ENCODE data around the gene RNF26.

RNF26 gene

GRCh38 chr11:119342023-119342300, 7.6 kb downstream of the RNF26 start:
- Histone ChIP-seq H3K4me3 (ENCODE audit: insufficient read depth, low read depth, low read length, poor library complexity, severe bottlenecking) (no peak overlapping the region), H3K9me3 (ENCODE audit: control insufficient read depth, low read length) (no peaks in the 10 kb centered on the region), H3K27ac (ENCODE audit: insufficient read depth, low read length, poor library complexity, severe bottlenecking) (no peak overlapping the region), H3K4me1 (ENCODE audit: control insufficient read depth, insufficient read depth, low read length, poor library complexity, severe bottlenecking) (peaks cover 14% of the 10 kb centered on the region), H3K27me3 (replicated peaks; ENCODE audit: control insufficient read depth, insufficient read depth, low read length, poor library complexity, severe bottlenecking) (peaks cover 34% of the 10 kb centered on the region), H3K36me3 (ENCODE audit: control insufficient read depth, insufficient read depth, low read length) (no peaks in the 10 kb centered on the region)
- DNase-seq = no peak

- peaks cover 14% of the 10 kb centered on the region for H3K4me1 ChIP-seq (ENCODE audit: control insufficient read depth, insufficient read depth, low read length, poor library complexity, severe bottlenecking)
- H3K4me3 ChIP-seq (ENCODE audit: insufficient read depth, low read depth, low read length, poor library complexity, severe bottlenecking) = no peak overlapping the region
- H3K9me3 ChIP-seq (ENCODE audit: control insufficient read depth, low read length) = no peaks in the 10 kb centered on the region
- H3K27me3 ChIP-seq (replicated peaks; ENCODE audit: control insufficient read depth, insufficient read depth, low read length, poor library complexity, severe bottlenecking) = peaks cover 34% of the 10 kb centered on the region
- no peak overlapping the region for H3K27ac ChIP-seq (ENCODE audit: insufficient read depth, low read length, poor library complexity, severe bottlenecking)
- H3K36me3 ChIP-seq (ENCODE audit: control insufficient read depth, insufficient read depth, low read length) = no peaks in the 10 kb centered on the region
- no peak for DNase-seq
Observed at GRCh38 chr11:119342362-119343130, 8.2 kb downstream of the RNF26 start.

GRCh38 chr11:119343726-119344125, 9.4 kb downstream of the RNF26 start:
- peaks cover 33% of the 10 kb centered on the region for H3K27me3 ChIP-seq (replicated peaks; ENCODE audit: control insufficient read depth, insufficient read depth, low read length, poor library complexity, severe bottlenecking)
- H3K36me3 ChIP-seq (ENCODE audit: control insufficient read depth, insufficient read depth, low read length) = no peaks in the 10 kb centered on the region
- H3K4me1 ChIP-seq (ENCODE audit: control insufficient read depth, insufficient read depth, low read length, poor library complexity, severe bottlenecking) = peaks cover 14% of the 10 kb centered on the region
- H3K27ac ChIP-seq (ENCODE audit: insufficient read depth, low read length, poor library complexity, severe bottlenecking) = no peak overlapping the region
- H3K4me3 ChIP-seq (ENCODE audit: insufficient read depth, low read depth, low read length, poor library complexity, severe bottlenecking) = no peak overlapping the region
- no peak for DNase-seq
- H3K9me3 ChIP-seq (ENCODE audit: control insufficient read depth, low read length) = no peaks in the 10 kb centered on the region

- DNase-seq = no peak
- no peak overlapping the region for H3K4me3 ChIP-seq (ENCODE audit: insufficient read depth, low read depth, low read length, poor library complexity, severe bottlenecking)
Observed at GRCh38 chr11:119344291-119345010, 10.1 kb downstream of the RNF26 start.

GRCh38 chr11:119345685-119346084, 11.4 kb downstream of the RNF26 start:
- Histone ChIP-seq H3K4me1 (ENCODE audit: control insufficient read depth, insufficient read depth, low read length, poor library complexity, severe bottlenecking) (peaks cover 1% of the 10 kb centered on the region), H3K27ac (ENCODE audit: insufficient read depth, low read length, poor library complexity, severe bottlenecking) (no peak overlapping the region), H3K4me3 (ENCODE audit: insufficient read depth, low read depth, low read length, poor library complexity, severe bottlenecking) (no peak overlapping the region), H3K27me3 (replicated peaks; ENCODE audit: control insufficient read depth, insufficient read depth, low read length, poor library complexity, severe bottlenecking) (peaks cover 14% of the 10 kb centered on the region), H3K9me3 (ENCODE audit: control insufficient read depth, low read length) (no peaks in the 10 kb centered on the region), H3K36me3 (ENCODE audit: control insufficient read depth, insufficient read depth, low read length) (no peaks in the 10 kb centered on the region)
- DNase-seq = no peak

More at GRCh38 chr11:119344291-119345010, 10.1 kb downstream of the RNF26 start:
- peaks cover 13% of the 10 kb centered on the region for H3K4me1 ChIP-seq (ENCODE audit: control insufficient read depth, insufficient read depth, low read length, poor library complexity, severe bottlenecking)
- no peaks in the 10 kb centered on the region for H3K36me3 ChIP-seq (ENCODE audit: control insufficient read depth, insufficient read depth, low read length)
- H3K9me3 ChIP-seq (ENCODE audit: control insufficient read depth, low read length) = no peaks in the 10 kb centered on the region
- no peak overlapping the region for H3K27ac ChIP-seq (ENCODE audit: insufficient read depth, low read length, poor library complexity, severe bottlenecking)
- H3K27me3 ChIP-seq (replicated peaks; ENCODE audit: control insufficient read depth, insufficient read depth, low read length, poor library complexity, severe bottlenecking) = peaks cover 26% of the 10 kb centered on the region

- H3K4me1 ChIP-seq (ENCODE audit: control insufficient read depth, insufficient read depth, low read length, poor library complexity, severe bottlenecking) = no peaks in the 10 kb centered on the region
- H3K9me3 ChIP-seq (ENCODE audit: control insufficient read depth, low read length) = no peaks in the 10 kb centered on the region
- H3K27me3 ChIP-seq (replicated peaks; ENCODE audit: control insufficient read depth, insufficient read depth, low read length, poor library complexity, severe bottlenecking) = peaks cover 4% of the 10 kb centered on the region
- no peak for DNase-seq
- H3K36me3 ChIP-seq (ENCODE audit: control insufficient read depth, insufficient read depth, low read length) = no peaks in the 10 kb centered on the region
- no peak within 1 kb of the TSS for H3K4me3 ChIP-seq (ENCODE audit: insufficient read depth, low read depth, low read length, poor library complexity, severe bottlenecking)
- no peak within 1 kb of the TSS for H3K27ac ChIP-seq (ENCODE audit: insufficient read depth, low read length, poor library complexity, severe bottlenecking)
Observed at GRCh38 chr11:119346605-119347004, 12.3 kb downstream of the RNF26 start, which contains the start of gene MFRP. MFRP (minus strand) TSS chr11:119346705; CDS start chr11:119346513, 192 bp downstream.

GRCh38 chr11:119347242-119347641, 12.9 kb downstream of the RNF26 start:
- DNase-seq = no peak
- no peak overlapping the region for H3K27ac ChIP-seq (ENCODE audit: insufficient read depth, low read length, poor library complexity, severe bottlenecking)

GRCh38 chr11:119347940-119348605, 13.7 kb downstream of the RNF26 start:
- Histone ChIP-seq H3K27me3 (replicated peaks; ENCODE audit: control insufficient read depth, insufficient read depth, low read length, poor library complexity, severe bottlenecking) (no peaks in the 10 kb centered on the region), H3K36me3 (ENCODE audit: control insufficient read depth, insufficient read depth, low read length) (no peaks in the 10 kb centered on the region), H3K4me3 (ENCODE audit: insufficient read depth, low read depth, low read length, poor library complexity, severe bottlenecking) (no peak overlapping the region), H3K27ac (ENCODE audit: insufficient read depth, low read length, poor library complexity, severe bottlenecking) (no peak overlapping the region), H3K4me1 (ENCODE audit: control insufficient read depth, insufficient read depth, low read length, poor library complexity, severe bottlenecking) (no peaks in the 10 kb centered on the region), H3K9me3 (ENCODE audit: control insufficient read depth, low read length) (no peaks in the 10 kb centered on the region)
- no peak for DNase-seq

More at GRCh38 chr11:119347242-119347641, 12.9 kb downstream of the RNF26 start:
- Histone ChIP-seq H3K4me1 (ENCODE audit: control insufficient read depth, insufficient read depth, low read length, poor library complexity, severe bottlenecking) (no peaks in the 10 kb centered on the region), H3K4me3 (ENCODE audit: insufficient read depth, low read depth, low read length, poor library complexity, severe bottlenecking) (no peak overlapping the region), H3K9me3 (ENCODE audit: control insufficient read depth, low read length) (no peaks in the 10 kb centered on the region), H3K27me3 (replicated peaks; ENCODE audit: control insufficient read depth, insufficient read depth, low read length, poor library complexity, severe bottlenecking) (no peaks in the 10 kb centered on the region), H3K36me3 (ENCODE audit: control insufficient read depth, insufficient read depth, low read length) (no peaks in the 10 kb centered on the region)

GRCh38 chr11:119350302-119350701, 16.0 kb downstream of the RNF26 start:
- no peak for DNase-seq
- H3K27me3 ChIP-seq (replicated peaks; ENCODE audit: control insufficient read depth, insufficient read depth, low read length, poor library complexity, severe bottlenecking) = no peaks in the 10 kb centered on the region

GRCh38 chr11:119351232-119351631, 16.9 kb downstream of the RNF26 start:
- Histone ChIP-seq H3K27ac (ENCODE audit: insufficient read depth, low read length, poor library complexity, severe bottlenecking) (no peak overlapping the region), H3K4me1 (ENCODE audit: control insufficient read depth, insufficient read depth, low read length, poor library complexity, severe bottlenecking) (no peaks in the 10 kb centered on the region), H3K9me3 (ENCODE audit: control insufficient read depth, low read length) (no peaks in the 10 kb centered on the region), H3K36me3 (ENCODE audit: control insufficient read depth, insufficient read depth, low read length) (no peaks in the 10 kb centered on the region), H3K4me3 (ENCODE audit: insufficient read depth, low read depth, low read length, poor library complexity, severe bottlenecking) (no peak overlapping the region), H3K27me3 (replicated peaks; ENCODE audit: control insufficient read depth, insufficient read depth, low read length, poor library complexity, severe bottlenecking) (peaks cover 2% of the 10 kb centered on the region)
- no peak for DNase-seq

More at GRCh38 chr11:119350302-119350701, 16.0 kb downstream of the RNF26 start:
- no peaks in the 10 kb centered on the region for H3K4me1 ChIP-seq (ENCODE audit: control insufficient read depth, insufficient read depth, low read length, poor library complexity, severe bottlenecking)
- no peaks in the 10 kb centered on the region for H3K36me3 ChIP-seq (ENCODE audit: control insufficient read depth, insufficient read depth, low read length)
- no peak overlapping the region for H3K4me3 ChIP-seq (ENCODE audit: insufficient read depth, low read depth, low read length, poor library complexity, severe bottlenecking)
- H3K27ac ChIP-seq (ENCODE audit: insufficient read depth, low read length, poor library complexity, severe bottlenecking) = no peak overlapping the region
- H3K9me3 ChIP-seq (ENCODE audit: control insufficient read depth, low read length) = no peaks in the 10 kb centered on the region

Data from effector memory CD4-positive, alpha-beta T cell (primary cell).